H1 (cell line): ENCODE measurements around the gene PGP. TPM values are rescaled to one million over a fixed set of nuclear protein-coding genes. Genes with fewer than 3 reads are reported as not detected.

Experiments
- GABPA ChIP-seq: IDR thresholded peaks from 2 replicates; pipeline ENCODE4 v1.6.1; 2011; ENCODE audit warnings: mild to moderate bottlenecking, low read length, moderate library complexity, borderline replicate concordance; ENCODE audit not compliant: insufficient read depth
- KDM4A ChIP-seq: IDR thresholded peaks from one replicate; pipeline ENCODE4 v1.7.1; 2012; ENCODE audit warnings: low read depth, mild to moderate bottlenecking, moderate library complexity, low read length, inconsistent platforms; ENCODE audit not compliant: severe bottlenecking
- MAFK ChIP-seq: IDR thresholded peaks from 2 replicates; pipeline ENCODE4 v1.6.1; 2012; ENCODE audit warnings: low read depth, mild to moderate bottlenecking, improper control_type of control experiment, low read length
- POLR2A ChIP-seq, 2 experiments: IDR thresholded peaks; 1 replicate in 1 of 2; 2 replicates in 1 of 2; pipeline ENCODE4 v1.6.1; 2011; ENCODE audit warnings: low read depth in 2 of 2, low read length in 2 of 2, mild to moderate bottlenecking in 2 of 2; ENCODE audit errors: control extremely low read depth in 1 of 2
- RAD21 ChIP-seq, 2 experiments: IDR thresholded peaks in 1 of 2; conservative IDR thresholded peaks in 1 of 2; 2 replicates each; pipeline ENCODE4 v1.6.1; 2011; ENCODE audit warnings: low read depth in 2 of 2, low read length in 2 of 2, improper control_type of control experiment in 1 of 2, inconsistent platforms in 1 of 2, mild to moderate bottlenecking in 1 of 2, moderate library complexity in 1 of 2
- RBBP5 ChIP-seq: IDR thresholded peaks from 2 replicates; pipeline ENCODE4 v1.7.1; 2012; ENCODE audit warnings: low read depth, mild to moderate bottlenecking, inconsistent platforms, low read length, moderate library complexity, borderline replicate concordance
- RFX5 ChIP-seq: IDR thresholded peaks from 2 replicates; pipeline ENCODE4 v1.6.1; 2011; ENCODE audit warnings: low read depth, low read length, improper control_type of control experiment, borderline replicate concordance
- SP2 ChIP-seq: IDR thresholded peaks from 2 replicates; pipeline ENCODE4 v1.6.1; 2012; ENCODE audit warnings: mild to moderate bottlenecking, low read length, inconsistent platforms
- SUZ12 ChIP-seq: fragments of 200-600 bp; sonication (generic); IDR thresholded peaks from 2 replicates; pipeline ENCODE4 v1.6.1; 2012; ENCODE audit warnings: mild to moderate bottlenecking, inconsistent platforms, low read length, moderate library complexity, mixed read lengths
- TAF7 ChIP-seq: optimal IDR thresholded peaks from 2 replicates; pipeline ENCODE3; 2011; ENCODE audit warnings: low read depth, mild to moderate bottlenecking, inconsistent platforms, low read length, moderate library complexity, borderline replicate concordance
- TCF12 ChIP-seq: IDR thresholded peaks from 2 replicates; pipeline ENCODE4 v1.6.1; 2011; ENCODE audit warnings: low read depth, mild to moderate bottlenecking, low read length
- polyA plus RNA-seq, 7 experiments: library from polyadenylated mRNA; depleted of rRNA in 3 of 7; stranded (reverse) in 5 of 7; unstranded in 2 of 7; fragments of >200 nt in 5 of 7; fragments of 200-250 nt in 2 of 7; gene quantifications; 1 replicate in 5 of 7; 2 replicates in 1 of 7; 4 replicates in 1 of 7; pipeline versions ENCODE4 v1.2.1 to v1.2.3, GENCODE V29; 2011 to 2013; ENCODE audit warnings: missing spikeins in 2 of 7, mixed read lengths in 2 of 7
- total RNA-seq: library from RNA; stranded (reverse); fragmentation: NEBNext Ultra II Directional; extraction: Animal tissue kit (Norgen Biotek cat#: 25700); gene quantifications from 2 replicates; pipeline ENCODE4 v1.2.1, GENCODE V29; 2021
- TF ChIP-seq, protein P1 (sequence below): fragments of 300-600 bp; sonication (generic); IDR thresholded peaks from 2 replicates; pipeline ENCODE4 v1.7.1; 2012; ENCODE audit warnings: low read length, moderate library complexity, mild to moderate bottlenecking, inconsistent platforms; ENCODE audit not compliant: insufficient replicate concordance

Gene PGP
- total and polyA plus RNA-seq, 2 of the 8 experiments (the other 6 are each of a cell fraction or from before 2014, with no cell fraction given): 30.9 to 55.9 TPM

DNA sequence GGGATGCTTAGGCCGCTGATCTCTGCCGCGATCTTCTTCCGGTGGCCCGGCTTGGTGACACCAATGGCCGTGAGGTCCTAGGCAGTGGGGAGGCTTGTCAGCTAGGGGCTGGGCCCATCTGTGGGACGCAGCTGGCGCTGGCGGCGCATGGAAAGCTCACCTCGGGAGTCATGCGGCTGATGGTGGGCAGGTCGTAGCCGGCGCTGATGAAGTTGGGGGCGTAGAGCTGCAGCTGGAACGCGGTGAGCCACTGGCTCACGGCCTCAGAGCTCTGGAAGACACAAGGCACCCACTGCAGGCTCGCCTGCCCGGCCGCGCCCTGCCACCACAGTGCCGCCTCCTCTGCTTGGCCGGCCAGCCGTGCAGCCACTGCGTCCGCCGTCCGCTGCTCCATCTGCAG, 31.0 kb downstream of the PGP start (continued):
- TF ChIP-seq, protein P1, sequence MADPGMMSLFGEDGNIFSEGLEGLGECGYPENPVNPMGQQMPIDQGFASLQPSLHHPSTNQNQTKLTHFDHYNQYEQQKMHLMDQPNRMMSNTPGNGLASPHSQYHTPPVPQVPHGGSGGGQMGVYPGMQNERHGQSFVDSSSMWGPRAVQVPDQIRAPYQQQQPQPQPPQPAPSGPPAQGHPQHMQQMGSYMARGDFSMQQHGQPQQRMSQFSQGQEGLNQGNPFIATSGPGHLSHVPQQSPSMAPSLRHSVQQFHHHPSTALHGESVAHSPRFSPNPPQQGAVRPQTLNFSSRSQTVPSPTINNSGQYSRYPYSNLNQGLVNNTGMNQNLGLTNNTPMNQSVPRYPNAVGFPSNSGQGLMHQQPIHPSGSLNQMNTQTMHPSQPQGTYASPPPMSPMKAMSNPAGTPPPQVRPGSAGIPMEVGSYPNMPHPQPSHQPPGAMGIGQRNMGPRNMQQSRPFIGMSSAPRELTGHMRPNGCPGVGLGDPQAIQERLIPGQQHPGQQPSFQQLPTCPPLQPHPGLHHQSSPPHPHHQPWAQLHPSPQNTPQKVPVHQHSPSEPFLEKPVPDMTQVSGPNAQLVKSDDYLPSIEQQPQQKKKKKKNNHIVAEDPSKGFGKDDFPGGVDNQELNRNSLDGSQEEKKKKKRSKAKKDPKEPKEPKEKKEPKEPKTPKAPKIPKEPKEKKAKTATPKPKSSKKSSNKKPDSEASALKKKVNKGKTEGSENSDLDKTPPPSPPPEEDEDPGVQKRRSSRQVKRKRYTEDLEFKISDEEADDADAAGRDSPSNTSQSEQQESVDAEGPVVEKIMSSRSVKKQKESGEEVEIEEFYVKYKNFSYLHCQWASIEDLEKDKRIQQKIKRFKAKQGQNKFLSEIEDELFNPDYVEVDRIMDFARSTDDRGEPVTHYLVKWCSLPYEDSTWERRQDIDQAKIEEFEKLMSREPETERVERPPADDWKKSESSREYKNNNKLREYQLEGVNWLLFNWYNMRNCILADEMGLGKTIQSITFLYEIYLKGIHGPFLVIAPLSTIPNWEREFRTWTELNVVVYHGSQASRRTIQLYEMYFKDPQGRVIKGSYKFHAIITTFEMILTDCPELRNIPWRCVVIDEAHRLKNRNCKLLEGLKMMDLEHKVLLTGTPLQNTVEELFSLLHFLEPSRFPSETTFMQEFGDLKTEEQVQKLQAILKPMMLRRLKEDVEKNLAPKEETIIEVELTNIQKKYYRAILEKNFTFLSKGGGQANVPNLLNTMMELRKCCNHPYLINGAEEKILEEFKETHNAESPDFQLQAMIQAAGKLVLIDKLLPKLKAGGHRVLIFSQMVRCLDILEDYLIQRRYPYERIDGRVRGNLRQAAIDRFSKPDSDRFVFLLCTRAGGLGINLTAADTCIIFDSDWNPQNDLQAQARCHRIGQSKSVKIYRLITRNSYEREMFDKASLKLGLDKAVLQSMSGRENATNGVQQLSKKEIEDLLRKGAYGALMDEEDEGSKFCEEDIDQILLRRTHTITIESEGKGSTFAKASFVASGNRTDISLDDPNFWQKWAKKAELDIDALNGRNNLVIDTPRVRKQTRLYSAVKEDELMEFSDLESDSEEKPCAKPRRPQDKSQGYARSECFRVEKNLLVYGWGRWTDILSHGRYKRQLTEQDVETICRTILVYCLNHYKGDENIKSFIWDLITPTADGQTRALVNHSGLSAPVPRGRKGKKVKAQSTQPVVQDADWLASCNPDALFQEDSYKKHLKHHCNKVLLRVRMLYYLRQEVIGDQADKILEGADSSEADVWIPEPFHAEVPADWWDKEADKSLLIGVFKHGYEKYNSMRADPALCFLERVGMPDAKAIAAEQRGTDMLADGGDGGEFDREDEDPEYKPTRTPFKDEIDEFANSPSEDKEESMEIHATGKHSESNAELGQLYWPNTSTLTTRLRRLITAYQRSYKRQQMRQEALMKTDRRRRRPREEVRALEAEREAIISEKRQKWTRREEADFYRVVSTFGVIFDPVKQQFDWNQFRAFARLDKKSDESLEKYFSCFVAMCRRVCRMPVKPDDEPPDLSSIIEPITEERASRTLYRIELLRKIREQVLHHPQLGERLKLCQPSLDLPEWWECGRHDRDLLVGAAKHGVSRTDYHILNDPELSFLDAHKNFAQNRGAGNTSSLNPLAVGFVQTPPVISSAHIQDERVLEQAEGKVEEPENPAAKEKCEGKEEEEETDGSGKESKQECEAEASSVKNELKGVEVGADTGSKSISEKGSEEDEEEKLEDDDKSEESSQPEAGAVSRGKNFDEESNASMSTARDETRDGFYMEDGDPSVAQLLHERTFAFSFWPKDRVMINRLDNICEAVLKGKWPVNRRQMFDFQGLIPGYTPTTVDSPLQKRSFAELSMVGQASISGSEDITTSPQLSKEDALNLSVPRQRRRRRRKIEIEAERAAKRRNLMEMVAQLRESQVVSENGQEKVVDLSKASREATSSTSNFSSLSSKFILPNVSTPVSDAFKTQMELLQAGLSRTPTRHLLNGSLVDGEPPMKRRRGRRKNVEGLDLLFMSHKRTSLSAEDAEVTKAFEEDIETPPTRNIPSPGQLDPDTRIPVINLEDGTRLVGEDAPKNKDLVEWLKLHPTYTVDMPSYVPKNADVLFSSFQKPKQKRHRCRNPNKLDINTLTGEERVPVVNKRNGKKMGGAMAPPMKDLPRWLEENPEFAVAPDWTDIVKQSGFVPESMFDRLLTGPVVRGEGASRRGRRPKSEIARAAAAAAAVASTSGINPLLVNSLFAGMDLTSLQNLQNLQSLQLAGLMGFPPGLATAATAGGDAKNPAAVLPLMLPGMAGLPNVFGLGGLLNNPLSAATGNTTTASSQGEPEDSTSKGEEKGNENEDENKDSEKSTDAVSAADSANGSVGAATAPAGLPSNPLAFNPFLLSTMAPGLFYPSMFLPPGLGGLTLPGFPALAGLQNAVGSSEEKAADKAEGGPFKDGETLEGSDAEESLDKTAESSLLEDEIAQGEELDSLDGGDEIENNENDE: no peak
- no peak for TF ChIP-seq TCF12
- no peak for TF ChIP-seq RBBP5
- no peak for TF ChIP-seq GABPA
- TF ChIP-seq TAF7: no peak
- no peak for TF ChIP-seq SP2
- TF ChIP-seq POLR2A (IDR thresholded peaks at IDR 0.05; ENCODE audit: control extremely low read depth in 1 of 2, low read depth in 2 of 2, low read length in 2 of 2): no peak
- TF ChIP-seq KDM4A: no peak
- TF ChIP-seq RAD21 (IDR thresholded peaks at IDR 0.05 in 1 of 2, conservative IDR thresholded peaks at IDR 0.05 in 1 of 2; ENCODE audit: low read depth in 2 of 2, low read length in 2 of 2): no peak
- no peak for TF ChIP-seq SUZ12
- no peak for TF ChIP-seq MAFK
- no peak for TF ChIP-seq RFX5
